HG03521 (cell line): ENCODE data around the gene NUDT4.
"Not testable (repeated sequence)": the region's sequence is repeated elsewhere in the genome, so short reads cannot be mapped to it uniquely, and the experiment has no call there.

Experiments used
- ATAC-seq: cut with Tn5 transposase; IDR thresholded peaks from one replicate; pipeline ENCODE4 v1.9.1; 2021; ENCODE audit warnings: mild to moderate bottlenecking, moderate library complexity; ENCODE audit not compliant: unreplicated experiment

The NUDT4 gene

DNA sequence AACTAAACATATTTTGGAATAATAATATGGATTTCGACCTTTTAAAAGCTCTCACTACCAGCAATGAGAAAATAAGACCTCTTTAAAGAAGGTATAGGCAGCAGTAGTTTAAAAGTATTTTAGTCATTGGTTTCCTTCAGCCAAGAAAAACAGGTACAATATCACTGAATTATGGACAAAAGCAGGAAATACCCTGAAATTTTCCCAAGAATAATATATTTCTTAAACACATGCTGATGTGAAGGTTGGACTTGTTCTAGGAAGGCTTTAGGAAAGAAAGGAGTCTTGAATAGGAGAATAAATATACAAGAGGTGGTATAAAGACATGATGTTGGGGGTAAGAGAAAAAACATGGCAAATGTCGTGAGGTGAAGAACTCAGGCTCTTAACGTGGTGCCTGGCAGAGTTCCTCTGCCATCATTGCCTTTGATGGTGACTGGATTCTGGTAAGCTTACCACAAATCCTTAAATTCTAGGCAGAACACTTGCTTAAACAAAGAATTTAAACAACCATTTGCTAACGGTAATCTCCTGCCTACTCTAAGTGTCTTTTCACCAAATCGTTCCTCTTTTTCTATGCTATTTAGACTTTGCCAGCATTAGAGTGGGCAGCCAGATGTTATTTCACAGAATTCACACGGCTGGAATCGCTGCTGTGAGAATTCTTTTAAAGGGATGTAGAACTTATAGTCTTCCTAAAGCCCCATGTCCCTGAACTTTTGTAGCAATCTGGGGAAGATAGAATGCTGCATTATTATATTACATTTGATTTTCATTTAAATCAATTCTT, 11.9 kb upstream of the NUDT4 start:
- ATAC-seq: no peak

DNA sequence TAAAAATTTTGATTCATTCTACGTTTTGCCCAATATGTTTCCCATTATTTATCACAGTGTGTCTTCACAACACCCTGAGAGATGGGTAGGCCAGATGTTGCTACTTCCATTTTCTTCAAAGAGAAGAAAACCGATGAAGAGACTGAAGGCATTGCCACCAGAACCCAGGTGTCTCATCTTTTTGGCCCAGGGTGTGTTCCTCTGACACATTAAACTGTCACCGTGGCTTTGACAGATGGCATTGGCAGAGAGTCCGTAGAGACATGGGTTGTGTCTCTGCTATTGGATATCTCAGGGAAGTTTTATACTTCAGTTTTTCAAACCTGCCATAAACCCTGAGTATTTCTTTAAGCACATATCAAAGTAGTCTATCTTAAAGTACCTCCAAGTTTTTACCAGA, 11.3 kb upstream of the NUDT4 start:
- no peak for ATAC-seq

DNA sequence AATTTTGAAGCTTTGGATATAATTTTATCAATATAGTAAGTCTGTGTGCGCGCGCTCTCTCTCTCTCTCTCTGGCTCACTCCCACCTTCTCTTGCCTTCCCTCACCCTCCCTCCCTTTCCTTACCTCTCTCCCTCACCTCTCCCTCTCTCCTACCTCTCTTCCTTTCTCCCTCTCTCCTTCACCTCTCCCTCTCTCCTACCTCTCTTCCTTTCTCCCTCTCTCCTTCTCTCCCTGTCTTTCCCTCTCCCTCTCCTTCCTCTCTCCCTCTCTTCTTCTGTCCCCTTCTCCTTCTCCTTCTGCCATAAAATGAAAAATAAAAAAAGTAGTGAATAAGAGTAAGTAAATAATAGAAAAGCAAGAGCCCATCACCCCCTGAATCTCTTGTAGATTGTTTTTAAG, 9.0 kb upstream of the NUDT4 start:
- ATAC-seq: no peak

DNA sequence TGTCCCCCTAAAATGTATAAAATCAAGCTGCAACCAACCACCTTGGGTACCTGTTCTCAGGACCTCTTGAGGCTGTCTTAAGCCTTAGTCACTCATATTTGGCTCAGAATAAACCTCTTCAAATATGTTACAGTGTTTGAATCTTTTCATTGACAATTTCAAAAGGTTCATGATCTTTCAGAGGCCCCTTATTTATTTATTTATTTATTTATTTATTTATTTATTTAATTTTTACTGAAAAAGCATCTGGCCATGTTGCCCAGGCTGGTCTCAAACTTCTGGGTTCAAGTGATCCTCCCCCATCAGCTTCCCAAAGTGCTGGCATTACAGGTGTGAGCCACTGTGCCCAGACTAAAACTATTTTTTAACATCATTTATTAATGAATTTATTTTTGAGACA, 8.2 kb upstream of the NUDT4 start:
- no peak for ATAC-seq

DNA sequence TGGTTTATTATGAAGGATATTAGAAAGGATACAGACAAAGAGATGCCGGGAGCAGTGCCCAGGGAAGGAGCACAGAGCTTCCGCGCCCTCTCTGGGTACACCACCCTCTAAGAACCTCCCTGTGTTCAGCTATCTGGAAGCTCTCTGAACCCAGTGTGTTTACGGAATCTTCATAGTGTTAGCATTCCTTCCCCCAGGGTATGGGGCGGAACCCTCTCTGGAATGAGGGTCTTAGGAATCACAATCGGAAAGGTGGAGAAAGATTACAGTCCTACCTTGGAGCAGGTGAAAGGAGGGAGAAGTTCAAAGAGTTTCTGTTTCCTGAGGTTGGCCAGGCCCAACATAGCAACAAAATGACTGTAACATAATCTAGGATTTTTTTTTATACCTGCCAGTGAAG, 6.8 kb upstream of the NUDT4 start:
- ATAC-seq: no peak

DNA sequence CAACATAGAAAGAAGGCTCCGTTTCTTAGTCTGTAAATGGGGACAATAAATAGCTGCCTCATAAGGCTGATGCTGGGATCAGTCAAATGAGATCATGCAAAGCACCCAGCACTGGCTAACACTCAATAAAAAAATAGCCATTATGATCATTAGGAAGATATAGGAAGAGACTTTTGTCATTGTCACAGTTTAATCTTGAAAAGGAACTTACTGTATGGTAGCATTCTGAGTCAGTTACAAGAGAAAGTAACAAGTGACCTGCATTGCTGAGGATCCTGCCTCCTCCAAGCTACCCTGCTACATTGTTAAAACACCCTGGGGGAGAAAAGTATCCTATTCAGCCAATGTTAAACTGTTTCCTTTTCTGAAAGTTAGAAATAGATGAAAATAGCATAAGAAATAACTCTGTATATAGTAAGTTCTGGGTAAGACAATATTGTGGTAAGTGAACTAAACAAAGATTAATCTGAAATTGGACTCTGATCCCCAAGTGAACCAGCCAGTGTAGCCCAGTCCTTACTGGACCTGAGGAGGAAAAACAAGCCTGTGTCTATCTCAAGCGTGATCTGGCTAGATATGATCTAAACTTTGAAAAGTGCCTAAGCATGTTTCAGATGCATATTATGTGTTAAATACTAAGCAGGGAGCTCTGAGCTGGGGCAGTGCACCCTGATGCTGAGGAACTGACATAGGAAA, 3.6 kb upstream of the NUDT4 start:
- no peak for ATAC-seq

DNA sequence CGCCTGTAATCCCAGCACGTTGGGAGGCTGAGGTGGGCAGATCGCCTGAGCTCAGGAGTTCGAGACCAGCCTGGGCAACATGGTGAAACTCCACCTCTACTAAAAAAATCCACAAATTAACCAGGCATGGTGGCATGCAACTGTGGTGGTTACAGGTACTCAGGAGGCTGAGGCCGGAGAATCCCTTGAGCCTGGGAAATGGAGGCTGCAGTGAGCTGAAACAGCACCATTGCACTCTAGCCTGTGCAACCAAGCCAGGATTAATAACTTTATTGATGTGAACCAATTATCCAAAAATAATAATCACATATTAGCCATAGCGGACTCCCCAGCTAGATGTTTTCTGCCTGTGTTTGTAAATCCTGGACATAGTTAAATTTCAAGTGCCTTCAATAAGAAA, 1.8 kb upstream of the NUDT4 start:
- ATAC-seq: no peak

DNA sequence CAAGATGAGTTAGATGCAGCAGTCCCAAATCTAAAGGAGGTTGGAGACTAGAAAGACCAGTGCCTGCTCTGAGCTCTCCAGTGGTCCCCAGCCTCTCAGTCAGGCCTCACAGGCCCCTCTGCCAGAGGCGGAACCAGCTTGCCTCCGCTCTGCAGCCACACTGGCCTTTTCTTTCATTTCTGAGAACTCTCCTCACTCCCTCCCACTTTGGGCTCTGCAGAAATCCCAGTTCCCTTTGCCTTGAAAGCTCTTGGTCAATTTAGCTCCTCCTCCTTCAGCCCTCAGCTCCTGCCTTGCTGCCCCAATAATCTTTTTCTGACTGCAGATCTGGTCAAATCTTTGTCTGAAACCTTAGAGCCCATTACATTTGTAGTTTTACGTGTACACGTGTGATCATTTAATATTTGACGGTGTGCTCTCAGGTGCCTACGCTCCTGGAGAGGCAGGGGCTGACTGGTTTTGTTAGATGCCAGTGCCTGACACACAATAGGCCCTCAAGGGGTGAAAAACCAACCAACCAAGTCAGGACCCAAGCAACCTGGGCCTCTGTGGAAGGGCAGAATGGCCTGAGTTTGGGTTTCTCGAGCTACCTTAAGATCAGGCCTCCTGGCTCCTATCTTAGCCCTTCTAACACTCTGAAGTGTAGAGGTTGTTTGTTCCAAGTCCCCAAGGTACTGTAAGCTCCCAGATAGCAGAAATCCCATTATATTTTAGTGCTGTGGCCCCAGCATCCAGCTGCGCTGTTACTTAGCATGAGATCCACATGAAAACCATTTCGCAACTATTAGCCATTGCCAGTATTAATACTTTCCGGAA, 1.1 kb upstream of the NUDT4 start:
- no peak for ATAC-seq

DNA sequence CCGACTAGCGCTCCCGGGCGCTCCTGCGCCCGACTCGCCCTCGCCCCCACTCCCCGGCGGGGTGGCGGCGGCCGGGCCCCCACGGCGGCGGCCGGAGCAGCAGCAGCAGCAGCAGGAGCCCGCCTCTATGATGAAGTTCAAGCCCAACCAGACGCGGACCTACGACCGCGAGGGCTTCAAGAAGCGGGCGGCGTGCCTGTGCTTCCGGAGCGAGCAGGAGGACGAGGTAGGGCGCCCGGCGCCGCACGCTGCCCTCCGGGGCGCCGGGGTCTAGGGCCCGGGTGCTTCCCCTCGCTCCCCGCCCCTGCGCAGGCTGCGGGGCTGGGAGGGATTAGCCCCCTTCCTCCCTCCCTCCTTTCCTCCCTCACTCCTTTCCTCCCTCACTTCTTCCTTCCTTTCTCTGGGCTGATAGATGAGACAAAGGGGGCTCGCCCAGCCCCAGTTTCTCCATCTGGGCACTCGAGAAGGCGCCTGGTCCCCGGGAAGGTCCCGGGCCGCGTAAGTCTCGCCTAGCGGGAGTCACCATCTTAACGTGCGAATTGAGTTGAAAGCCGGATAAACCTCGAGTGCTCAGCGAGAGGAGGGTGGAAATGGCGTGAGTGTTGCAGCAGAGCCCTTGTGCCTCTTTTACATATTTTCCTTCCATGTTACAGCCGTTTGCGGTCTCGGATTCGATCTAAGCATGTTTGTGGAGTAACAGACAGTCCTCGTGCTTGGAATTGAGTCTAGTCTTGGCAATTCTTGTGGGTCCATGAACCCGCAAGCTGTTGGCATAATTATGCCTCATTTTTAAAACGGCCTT, 672 bp downstream of the NUDT4 start:
- ATAC-seq: peak; percentile 30

DNA sequence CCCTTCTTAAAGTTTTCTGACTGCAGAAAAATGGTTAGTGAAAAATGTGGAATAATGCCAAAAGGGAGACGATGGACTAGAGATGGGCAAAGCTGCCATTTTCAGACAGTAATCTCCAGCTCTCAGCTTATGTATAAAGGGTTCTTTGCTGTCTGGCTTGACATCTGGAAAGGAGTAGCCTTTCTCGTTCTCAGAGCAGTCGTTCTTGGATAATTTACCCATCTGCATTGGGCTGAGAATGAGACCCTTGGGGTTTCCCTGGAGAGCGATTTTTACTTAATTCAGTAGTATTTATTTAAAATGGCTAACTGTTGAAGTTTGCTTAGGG, 1.2 kb downstream of the NUDT4 start:
- no peak for ATAC-seq

DNA sequence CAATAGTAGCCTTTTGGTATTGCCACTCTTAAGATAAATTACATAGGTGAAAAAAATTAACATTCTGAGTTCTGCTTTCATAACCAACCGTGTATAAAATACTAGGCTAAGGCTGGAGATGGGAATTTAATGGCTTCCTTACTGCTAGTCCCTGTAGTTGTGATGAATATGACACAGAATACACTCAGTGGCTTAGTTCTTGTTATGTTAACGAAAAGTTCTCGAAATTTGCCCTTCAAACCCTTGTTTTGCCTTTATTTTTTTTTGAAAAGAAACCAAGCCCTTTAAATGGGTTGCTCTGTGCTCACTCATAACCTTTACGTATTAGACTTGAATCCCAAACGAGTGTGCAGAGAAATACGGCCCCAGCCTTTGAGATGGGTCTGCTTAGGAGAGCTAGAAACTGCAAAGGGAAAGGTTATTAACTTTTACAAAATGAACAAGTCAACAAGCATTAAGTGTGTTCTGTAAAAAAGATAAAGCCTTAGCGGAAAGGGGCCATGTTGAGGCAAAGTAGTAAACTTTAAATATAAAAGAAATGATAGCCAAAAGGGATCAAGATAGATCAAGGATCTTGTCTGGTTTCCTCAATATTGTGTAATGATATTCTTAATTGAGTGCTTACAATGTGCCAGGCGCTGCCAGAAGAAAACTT, 1.7 kb downstream of the NUDT4 start:
- ATAC-seq: no peak

DNA sequence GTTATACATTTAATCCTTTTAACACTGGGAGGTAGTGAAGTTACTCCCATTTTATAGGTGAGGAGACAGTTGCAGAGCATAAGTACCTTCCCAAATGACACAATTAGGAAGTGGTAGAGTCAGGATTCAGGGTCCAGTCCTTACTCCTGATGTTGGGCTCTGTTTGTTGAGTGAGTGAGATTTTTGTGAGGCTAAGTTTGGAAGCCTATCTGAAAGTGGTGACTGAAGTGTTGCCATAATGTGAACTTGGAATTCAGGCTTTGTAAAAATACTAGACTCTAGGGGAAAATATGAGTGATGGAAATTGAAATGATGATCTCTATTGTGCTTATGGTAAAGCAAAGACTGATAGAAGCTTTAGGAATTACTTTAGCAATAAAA, 2.2 kb downstream of the NUDT4 start:
- no peak for ATAC-seq

DNA sequence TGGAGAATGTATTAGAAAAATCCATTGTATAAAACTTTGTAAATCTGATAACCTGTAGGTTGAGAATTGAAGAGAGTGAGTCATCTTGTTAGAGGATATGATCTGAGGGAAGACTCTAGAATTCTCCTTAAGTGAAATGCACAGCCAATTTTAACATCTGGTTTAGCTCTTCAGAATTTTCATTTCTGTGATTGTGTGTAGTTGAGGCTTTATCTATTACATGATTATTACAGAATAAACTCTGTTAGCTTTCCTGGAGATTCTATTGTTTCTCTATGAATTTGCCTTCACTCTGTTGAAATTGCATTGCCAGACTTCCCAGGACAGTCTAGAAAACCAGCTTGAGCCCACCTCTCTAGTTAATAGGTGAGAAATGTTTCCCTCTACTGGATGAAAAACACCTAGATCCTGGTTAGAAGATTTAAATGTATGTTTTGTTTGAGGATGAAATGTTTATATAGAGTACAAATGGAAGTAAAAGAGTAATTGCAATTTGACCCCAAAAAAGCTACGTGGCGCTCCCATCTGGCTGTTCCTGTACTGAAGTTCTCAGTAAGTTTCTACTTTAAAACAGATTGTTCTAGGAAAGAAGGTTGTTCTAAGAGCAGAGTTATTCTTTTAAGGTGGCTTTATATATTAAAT, 2.9 kb downstream of the NUDT4 start:
- ATAC-seq: no peak

DNA sequence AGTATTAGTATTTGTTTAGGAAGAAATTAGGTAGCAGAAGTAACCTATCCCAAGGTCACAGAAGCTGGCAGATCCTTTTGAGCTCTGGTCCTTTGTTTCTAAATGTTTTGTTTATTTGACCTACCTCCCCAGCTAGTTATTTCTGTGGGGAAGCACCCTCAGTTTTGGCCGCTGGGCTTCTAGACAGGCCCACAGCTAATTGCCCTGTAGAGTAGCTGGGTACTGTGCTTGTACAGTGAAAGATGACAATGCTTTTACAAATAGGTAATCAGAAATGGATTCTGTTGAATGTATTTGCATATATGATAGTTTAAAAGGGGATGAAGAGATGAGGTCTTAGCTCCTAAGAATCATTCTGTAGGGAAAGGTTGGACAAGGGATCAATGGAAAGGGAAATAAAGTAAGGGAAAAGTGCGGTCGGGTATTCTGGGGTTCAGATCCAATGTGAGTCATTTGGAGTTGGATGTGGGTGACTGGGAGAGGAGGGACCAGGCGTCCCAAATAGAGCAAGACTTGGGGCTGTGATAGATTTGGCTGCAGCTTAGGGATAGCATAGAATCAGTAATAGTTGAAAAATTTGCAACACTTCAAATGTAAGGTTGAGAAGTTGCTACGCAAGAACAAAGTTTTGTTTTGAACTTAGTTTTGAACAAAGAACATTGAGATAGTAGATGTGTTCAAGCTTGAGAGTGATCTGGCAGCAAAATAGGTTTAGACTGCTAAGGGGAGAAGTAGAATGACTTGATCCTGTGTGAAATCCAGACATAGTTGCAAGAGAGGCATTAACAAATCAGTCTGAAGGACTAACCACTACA, 3.6 kb downstream of the NUDT4 start:
- ATAC-seq: no peak

DNA sequence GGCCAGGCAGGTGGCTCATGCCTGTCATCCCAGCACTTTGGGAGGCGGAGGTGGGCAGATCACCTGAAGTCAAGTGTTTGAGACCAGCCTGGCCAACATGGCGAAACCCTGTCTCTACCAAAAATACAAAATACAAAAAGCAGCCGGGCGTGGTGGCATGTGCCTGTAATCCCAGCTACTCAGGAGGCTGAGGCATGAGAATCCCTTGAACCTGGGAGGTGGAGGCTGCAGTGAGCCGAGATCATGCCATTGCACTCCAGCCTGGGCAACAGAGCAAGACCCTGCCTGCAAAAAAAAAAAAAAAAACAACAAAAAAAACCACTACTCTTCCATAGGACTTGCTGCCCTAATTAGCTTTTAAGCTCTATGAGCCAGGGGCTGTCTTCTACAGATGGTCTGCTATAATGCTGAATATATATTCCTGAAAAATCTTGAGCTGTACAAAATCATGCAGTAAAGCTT, 4.3 kb downstream of the NUDT4 start:
- ATAC-seq: not testable (repeated sequence)

DNA sequence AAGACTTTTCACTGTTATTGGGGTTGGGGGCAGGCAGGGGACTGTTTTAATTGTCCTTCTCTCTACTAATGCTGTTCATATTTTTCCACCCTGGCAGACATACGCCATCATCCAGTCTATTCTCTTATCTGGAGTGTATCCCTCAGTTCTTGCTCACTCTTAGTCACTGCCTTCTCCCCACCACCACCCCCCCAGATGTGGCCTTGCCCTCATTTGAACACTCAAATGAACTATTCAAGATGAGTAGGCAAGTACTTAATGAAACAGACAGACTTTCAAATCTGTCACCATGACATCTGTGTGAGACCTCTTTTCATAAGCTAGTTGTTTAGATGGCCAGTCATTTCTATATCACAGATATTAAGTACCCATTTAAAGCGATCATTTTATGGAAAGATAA, 10.1 kb downstream of the NUDT4 start:
- ATAC-seq: no peak

DNA sequence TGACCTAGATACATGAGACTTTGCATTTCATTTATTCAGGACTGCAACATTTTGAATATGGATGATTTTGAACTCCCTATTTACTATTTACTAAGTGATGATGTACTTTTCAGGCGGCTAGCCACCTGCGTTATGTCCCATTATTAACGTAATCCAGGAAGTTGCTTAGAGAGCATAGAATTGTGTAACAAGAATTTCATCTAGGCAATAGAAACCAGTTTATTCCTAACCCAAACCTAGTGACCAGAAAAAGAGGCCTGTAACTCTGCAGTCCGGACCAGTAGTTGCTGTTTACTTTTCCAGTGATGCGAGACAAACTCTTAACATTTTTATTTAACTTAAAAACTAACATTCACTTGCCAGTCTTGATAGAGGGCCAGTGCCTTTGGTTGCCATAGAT, 12.3 kb downstream of the NUDT4 start:
- no peak for ATAC-seq

DNA sequence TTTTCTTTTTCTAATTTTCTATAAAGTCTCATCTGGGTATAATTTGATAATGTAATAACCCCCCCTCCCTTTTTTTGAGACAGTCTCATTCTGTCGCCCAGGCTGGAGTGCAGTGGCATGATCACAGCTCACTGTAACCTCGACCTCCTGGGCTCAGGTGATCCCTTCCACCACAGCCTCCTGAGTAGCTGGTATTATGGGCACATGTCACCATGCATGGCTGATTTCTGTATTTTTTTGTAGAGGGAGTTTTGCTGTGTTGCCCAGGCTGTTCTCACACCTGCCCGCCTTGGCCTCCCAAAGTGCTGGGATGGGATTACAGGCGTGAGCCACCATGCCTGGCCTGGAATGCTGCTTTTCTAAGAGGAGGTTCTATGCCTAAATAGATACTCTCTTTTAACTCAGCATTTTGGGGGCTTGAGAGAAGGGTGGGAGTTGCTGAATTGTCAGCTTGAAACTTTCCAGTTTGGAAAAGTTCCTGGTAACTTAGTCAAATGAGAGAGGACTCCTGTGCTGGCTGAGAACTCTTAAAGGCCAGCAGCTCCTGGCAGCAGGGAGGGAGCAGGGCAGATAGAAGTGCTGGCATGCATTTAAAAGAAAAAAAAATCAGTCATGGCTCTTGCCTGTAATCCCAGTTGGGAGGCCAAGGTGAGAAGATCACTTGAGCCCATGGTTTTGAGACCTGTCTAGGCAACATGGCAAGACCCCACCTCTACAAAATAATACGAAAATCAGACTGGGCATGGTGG, 13.0 kb downstream of the NUDT4 start:
- no peak for ATAC-seq

DNA sequence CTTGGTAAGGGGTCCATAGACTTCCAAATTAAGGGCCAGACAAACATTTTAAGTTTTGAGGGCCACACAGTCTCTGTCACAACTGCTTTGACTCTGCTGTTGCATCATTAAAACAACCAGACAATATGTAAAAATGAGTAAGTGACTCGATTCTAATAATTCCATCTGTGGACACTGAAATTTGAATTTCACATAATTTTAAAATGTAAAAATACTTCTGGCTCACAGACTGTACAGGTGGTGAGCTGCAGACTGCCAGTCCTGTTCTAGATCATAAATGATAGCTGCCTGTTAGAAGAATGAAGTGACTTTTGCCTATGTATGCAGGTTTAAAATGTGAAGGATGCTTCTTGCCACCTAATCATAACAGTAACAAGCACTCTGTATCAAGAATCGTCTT, 15.7 kb downstream of the NUDT4 start:
- ATAC-seq: no peak
